Spleen (tissue), 11 donors: ENCODE measurements around the gene RSPH3. TPM values are rescaled to one million over a fixed set of nuclear protein-coding genes. Genes with fewer than 3 reads are reported as not detected.
"Not testable (repeated sequence)": the region's sequence is repeated elsewhere in the genome, so short reads cannot be mapped to it uniquely, and the experiment has no call there.

Experiments used
- DNase-seq: peaks from one replicate; pipeline ENCODE4 v3.0.0-alpha.2; 2020
- H3K27ac ChIP-seq, 8 donors: fragments of 200-600 bp; sonication (generic) in 7 of 8; 1 replicate in 4 of 8; 2 replicates in 4 of 8; pipeline versions ENCODE4 v1.5.0 to v1.8.0; 2016 to 2021; ENCODE audit warnings: inconsistent platforms in 4 of 8, mild to moderate bottlenecking in 4 of 8, moderate library complexity in 1 of 8
- H3K27me3 ChIP-seq, 7 donors: fragments of 200-600 bp; sonication (generic) in 6 of 7; replicated peaks in 1 of 7; 1 replicate in 4 of 7; 2 replicates in 3 of 7; pipeline versions ENCODE4 v1.5.0 to v1.8.0; 2016 to 2021; ENCODE audit warnings: inconsistent platforms in 3 of 7, mild to moderate bottlenecking in 1 of 7
- H3K36me3 ChIP-seq, 6 donors: fragments of 200-600 bp; sonication (generic) in 5 of 6; 1 replicate in 4 of 6; 2 replicates in 2 of 6; pipeline versions ENCODE4 v1.5.0 to v1.8.0; 2016 to 2021; ENCODE audit warnings: inconsistent platforms in 2 of 6
- H3K4me1 ChIP-seq, 6 donors: fragments of 200-600 bp; sonication (generic) in 5 of 6; 1 replicate in 3 of 6; 2 replicates in 3 of 6; pipeline versions ENCODE4 v1.5.0 to v1.8.0; 2016 to 2021; ENCODE audit warnings: inconsistent platforms in 3 of 6
- H3K4me3 ChIP-seq, 8 donors: fragments of 200-600 bp; sonication (generic) in 7 of 8; 1 replicate in 4 of 8; 2 replicates in 4 of 8; pipeline versions ENCODE4 v1.5.0 to v1.8.0; 2016 to 2021; ENCODE audit warnings: inconsistent platforms in 4 of 8, mild to moderate bottlenecking in 4 of 8, moderate library complexity in 2 of 8
- H3K9me3 ChIP-seq, 8 donors: fragments of 200-600 bp; sonication (generic) in 7 of 8; 1 replicate in 4 of 8; 2 replicates in 4 of 8; pipeline versions ENCODE4 v1.5.0 to v1.8.0; 2016 to 2021; ENCODE audit warnings: inconsistent platforms in 4 of 8
- POLR2A ChIP-seq, 3 donors: fragments of 450-650 bp; IDR thresholded peaks; one replicate each; pipeline ENCODE4 v1.5.1; 2017; ENCODE audit warnings: antibody characterized with exemption in 3 of 3, mild to moderate bottlenecking in 1 of 3
- POLR2AphosphoS5 ChIP-seq, 3 donors: sonication (generic); formaldehyde crosslinking; IDR thresholded peaks; one replicate each; pipeline ENCODE4 v1.5.1; 2017; ENCODE audit warnings: antibody characterized with exemption in 3 of 3
- whole genome bisulfite sequencing, 5 donors: extraction: QIAGEN DNeasy Blood & Tissue Kit in 3 of 5; methylation state at CpG; one replicate each; pipeline versions ENCODE4 v1.1.5 to v1.1.7; 2013 to 2018; 5-methylcytosine and 5-hydroxymethylcytosine counted together
- intact Hi-C: fragments of 100-400 bp; cut with DNase I; formaldehyde crosslinking; loops from one replicate; pipeline ENCODE4 v1.15.0; 2023; ENCODE audit warnings: low total_unique reads
- polyA plus RNA-seq, 3 donors: library from polyadenylated mRNA; stranded (reverse); fragments of 200-250 nt; gene quantifications; one replicate each; pipeline ENCODE4 v1.2.1, GENCODE V29; 2013
- total RNA-seq, 7 donors: library from RNA; depleted of rRNA in 3 of 7; stranded (reverse); fragments of >200 nt in 3 of 7; fragmentation: NEBNext Ultra II Directional in 4 of 7; extraction: Animal tissue kit (Norgen Biotek cat#: 25700) in 4 of 7; gene quantifications; one replicate each; pipeline versions ENCODE4 v1.1.0 to v1.2.1, GENCODE V29; 2016 to 2021
- TF ChIP-seq, protein P1 (sequence below), 11 experiments: fragments of 200-600 bp in 7 of 11; fragments of 450-650 bp in 4 of 11; sonication (generic) in 4 of 11; IDR thresholded peaks in 8 of 11; conservative IDR thresholded peaks in 3 of 11; 1 replicate in 7 of 11; 2 replicates in 4 of 11; pipeline versions ENCODE4 v1.4.0 to v1.8.0; 2016 to 2021; ENCODE audit warnings: antibody characterized with exemption in 11 of 11, inconsistent platforms in 4 of 11, mild to moderate bottlenecking in 1 of 11
- donor health status: healthy with polysubstance abuse.
- donor health status: DM: no; HTN: no; CAD: no; lungs with moderate emphysema.
- donor health status: DM: no; HTN: no; CAD: no.
- donor health status: Bipolar disorder and iron deficiency.
- donor health status: healthy.
- donor health status: DM: no; HTN: no; CAD: no.
- donor health status: DM: yes; HTN: yes; CAD: no.

Gene RSPH3
- total and polyA plus RNA-seq, 10 donors: 0.91 to 7.3 (median 4.7) TPM

DNA sequence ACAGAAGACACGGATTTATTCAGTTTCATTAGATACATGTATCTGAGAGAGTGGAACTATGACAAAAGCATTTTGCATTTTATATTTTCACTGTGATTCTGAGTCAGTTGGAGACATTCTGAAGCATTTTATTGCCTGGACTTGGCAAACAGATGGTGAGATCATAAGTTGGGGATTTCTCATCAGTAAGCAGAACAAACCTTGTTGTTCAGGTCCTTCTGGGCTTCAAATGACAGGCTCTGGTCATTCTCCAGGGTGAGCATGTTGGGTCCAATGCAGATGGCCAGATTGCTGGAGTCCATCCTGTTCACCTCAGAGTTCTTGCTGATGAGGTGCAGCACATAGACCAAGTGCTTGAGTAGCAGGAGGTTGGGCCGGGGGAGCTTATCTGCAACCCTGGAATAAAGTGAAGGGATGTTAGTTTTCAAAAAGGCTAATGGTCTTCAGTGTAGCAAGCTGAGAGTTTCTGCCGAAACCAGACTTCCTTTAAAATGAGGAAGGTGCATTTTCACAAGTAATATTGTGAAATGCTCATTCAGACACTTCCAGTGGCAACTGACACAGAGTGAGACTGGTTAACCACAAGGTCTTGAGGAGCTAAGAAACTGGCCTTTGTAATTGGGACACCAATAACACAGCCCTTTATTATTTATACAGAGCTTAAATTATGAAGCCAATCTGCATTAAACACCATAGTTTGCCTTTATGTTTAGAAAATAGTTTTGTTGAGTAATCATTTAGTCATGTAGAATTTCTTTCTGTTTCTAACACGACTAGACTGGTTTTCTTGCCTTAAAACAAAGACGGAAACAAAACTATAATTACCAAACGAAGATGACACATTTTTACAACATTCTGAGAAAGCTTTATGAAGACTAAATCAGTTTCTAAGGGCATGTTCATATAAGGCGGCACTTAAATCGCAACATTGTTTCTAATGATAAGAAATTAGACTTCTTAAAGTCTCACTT, 39.2 kb upstream of the RSPH3 start:
- Histone ChIP-seq H3K9me3 (no peaks in the 10 kb centered on the region), H3K4me3 (peak overlapping the region in 5 of 8 donors; percentile 3 to 79 (median 12)), H3K4me1 (peaks cover 42 to 100% (median 80%) of the 10 kb centered on the region in 6 donors), H3K27ac (peak overlapping the region; percentile 22 to 94 (median 92)), H3K36me3 (peaks cover 3 to 87% (median 60%) of the 10 kb centered on the region in 6 donors), H3K27me3 (no peaks in the 10 kb centered on the region)
- 29 to 47% (median 33%) methylated on average over 8 of the region's 8 CpGs for WGBS, 5 donors
- intact Hi-C loops: no loop called here
- DNase-seq: no peak
- TF ChIP-seq, protein P1, sequence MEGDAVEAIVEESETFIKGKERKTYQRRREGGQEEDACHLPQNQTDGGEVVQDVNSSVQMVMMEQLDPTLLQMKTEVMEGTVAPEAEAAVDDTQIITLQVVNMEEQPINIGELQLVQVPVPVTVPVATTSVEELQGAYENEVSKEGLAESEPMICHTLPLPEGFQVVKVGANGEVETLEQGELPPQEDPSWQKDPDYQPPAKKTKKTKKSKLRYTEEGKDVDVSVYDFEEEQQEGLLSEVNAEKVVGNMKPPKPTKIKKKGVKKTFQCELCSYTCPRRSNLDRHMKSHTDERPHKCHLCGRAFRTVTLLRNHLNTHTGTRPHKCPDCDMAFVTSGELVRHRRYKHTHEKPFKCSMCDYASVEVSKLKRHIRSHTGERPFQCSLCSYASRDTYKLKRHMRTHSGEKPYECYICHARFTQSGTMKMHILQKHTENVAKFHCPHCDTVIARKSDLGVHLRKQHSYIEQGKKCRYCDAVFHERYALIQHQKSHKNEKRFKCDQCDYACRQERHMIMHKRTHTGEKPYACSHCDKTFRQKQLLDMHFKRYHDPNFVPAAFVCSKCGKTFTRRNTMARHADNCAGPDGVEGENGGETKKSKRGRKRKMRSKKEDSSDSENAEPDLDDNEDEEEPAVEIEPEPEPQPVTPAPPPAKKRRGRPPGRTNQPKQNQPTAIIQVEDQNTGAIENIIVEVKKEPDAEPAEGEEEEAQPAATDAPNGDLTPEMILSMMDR (IDR thresholded peaks at IDR 0.05 in 8 of 11, conservative IDR thresholded peaks at IDR 0.05 in 3 of 11): peak in 1 of 11 experiments; percentile 21
- TF ChIP-seq POLR2A (IDR thresholded peaks at IDR 0.05): no peak
- peak in 1 of 3 donors; percentile 64 for TF ChIP-seq POLR2AphosphoS5 (IDR thresholded peaks at IDR 0.05)

DNA sequence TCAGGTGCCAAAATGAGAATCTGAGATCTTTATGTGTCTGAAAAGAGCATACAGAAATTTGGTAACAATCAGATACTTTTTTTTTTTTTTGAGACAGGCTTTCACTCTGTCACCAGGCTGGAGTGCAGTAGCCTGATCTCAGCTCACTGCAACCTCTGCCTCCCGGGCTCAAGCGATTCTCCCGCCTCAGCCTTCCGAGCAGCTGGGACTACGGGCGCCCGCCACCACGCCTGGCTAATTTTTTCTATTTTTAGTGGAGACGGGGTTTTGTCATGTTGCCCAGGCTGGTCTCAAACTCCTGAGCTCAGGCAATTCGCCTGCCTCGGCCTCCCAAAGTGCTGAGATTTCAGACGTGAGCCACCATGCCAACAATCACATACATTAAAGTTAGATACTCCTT, 38.3 kb upstream of the RSPH3 start:
- Histone ChIP-seq H3K27ac (peak overlapping the region; percentile 22 to 94 (median 92)), H3K36me3 (peaks cover 3 to 90% (median 60%) of the 10 kb centered on the region in 6 donors), H3K4me1 (peaks cover 42 to 100% (median 80%) of the 10 kb centered on the region in 6 donors), H3K4me3 (peak overlapping the region in 3 of 8 donors; percentile 3 to 79 (median 23))
- H3K27me3 ChIP-seq, H3K9me3 ChIP-seq, DNase-seq, intact Hi-C loops: not testable (repeated sequence)
- TF ChIP-seq POLR2AphosphoS5 (IDR thresholded peaks at IDR 0.05): peak; percentile 9 to 52 (median 25)
- WGBS, 5 donors: 61 to 74% (median 64%) methylated on average over 12 of the region's 12 CpGs

DNA sequence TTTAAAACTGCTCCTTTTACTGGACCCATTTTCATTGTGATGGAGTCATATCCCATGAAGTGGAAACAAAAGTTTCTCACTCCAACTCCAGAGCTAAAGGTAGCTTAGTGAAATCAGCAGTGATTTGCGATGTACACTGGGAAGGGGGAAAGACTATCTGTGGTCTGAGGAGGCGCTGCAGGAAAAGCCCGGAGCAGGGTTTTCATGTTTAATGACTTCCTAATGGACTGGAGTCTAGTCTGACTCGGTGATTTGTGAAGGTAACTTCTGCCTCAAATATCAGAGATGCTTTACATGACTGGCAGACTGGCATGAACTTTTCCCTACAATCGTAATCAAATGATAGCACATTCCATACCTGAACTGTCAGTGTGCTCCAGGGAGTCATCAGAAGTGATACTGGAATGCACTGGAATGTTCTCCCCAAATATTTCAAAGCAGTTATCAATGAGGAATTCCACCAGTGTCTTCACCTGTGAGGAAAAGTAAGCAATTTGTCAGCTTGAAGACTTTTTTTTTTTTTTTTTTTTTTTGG, 37.8 kb upstream of the RSPH3 start:
- TF ChIP-seq POLR2AphosphoS5 (IDR thresholded peaks at IDR 0.05): no peak
- TF ChIP-seq, protein P1 (IDR thresholded peaks at IDR 0.05 in 8 of 11, conservative IDR thresholded peaks at IDR 0.05 in 3 of 11): no peak
- no peak for DNase-seq
- peaks cover 40 to 100% (median 76%) of the 10 kb centered on the region in 6 donors for H3K4me1 ChIP-seq
- intact Hi-C loops: no loop called here
- H3K27ac ChIP-seq: peak overlapping the region in 6 of 8 donors; percentile 1 to 94 (median 92)
- no peaks in the 10 kb centered on the region for H3K27me3 ChIP-seq
- 65 to 82% (median 71%) methylated on average over 5 of the region's 5 CpGs for WGBS, 5 donors
- H3K36me3 ChIP-seq: peaks cover 3 to 85% (median 58%) of the 10 kb centered on the region in 6 donors
- H3K4me3 ChIP-seq: peak overlapping the region in 1 of 8 donors; percentile 1
- no peaks in the 10 kb centered on the region for H3K9me3 ChIP-seq

DNA sequence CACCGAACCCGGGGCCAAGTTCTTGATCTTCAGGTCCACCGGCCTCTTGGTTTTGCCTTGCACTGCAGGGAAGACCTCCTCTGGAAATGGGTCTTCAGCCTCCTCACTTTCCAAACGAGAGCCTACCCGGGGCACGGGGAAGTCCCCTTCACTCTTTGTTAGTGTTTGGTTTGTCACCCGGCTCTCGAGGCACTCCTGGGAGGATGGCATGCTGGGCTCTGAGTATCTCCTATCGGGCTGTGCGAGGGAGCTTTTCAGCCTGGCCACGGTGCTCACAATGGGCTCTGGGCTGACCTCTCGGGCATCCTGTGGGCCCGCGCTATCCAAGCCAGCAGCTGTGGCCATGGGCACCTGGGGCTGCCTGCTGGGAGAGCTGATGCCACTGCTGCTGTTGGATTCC, 36.7 kb upstream of the RSPH3 start:
- no peak for DNase-seq
- WGBS, 5 donors: 76 to 84% (median 82%) methylated on average over 10 to 14 of the region's 14 CpGs
- peaks cover 3 to 78% (median 55%) of the 10 kb centered on the region in 6 donors for H3K36me3 ChIP-seq
- H3K9me3 ChIP-seq: no peaks in the 10 kb centered on the region
- H3K27me3 ChIP-seq: no peaks in the 10 kb centered on the region
- TF ChIP-seq POLR2AphosphoS5 (IDR thresholded peaks at IDR 0.05) (peak in 2 of 3 donors; percentile 18 to 59), POLR2A (IDR thresholded peaks at IDR 0.05) (no peak)
- TF ChIP-seq, protein P1 (IDR thresholded peaks at IDR 0.05 in 8 of 11, conservative IDR thresholded peaks at IDR 0.05 in 3 of 11): no peak
- intact Hi-C loops: no loop called here
- H3K4me1 ChIP-seq: peaks cover 32 to 100% (median 72%) of the 10 kb centered on the region in 6 donors
- H3K27ac ChIP-seq: peak overlapping the region in 4 of 8 donors; percentile 6 to 92 (median 62)
- H3K4me3 ChIP-seq: no peak overlapping the region
